Fibroblast of villous mesenchyme (primary cell): ENCODE results near the gene EPHA6. TPM values are rescaled to one million over a fixed set of nuclear protein-coding genes. Genes with fewer than 3 reads are reported as not detected.

Experiments
- DNase-seq: peaks from one replicate; pipeline ENCODE4 v3.0.0-alpha.2; 2010; ENCODE audit warnings: low read depth
- H3K4me3 ChIP-seq: 2 replicates; pipeline ENCODE4 v1.5.1; 2011; ENCODE audit warnings: low read depth, mild to moderate bottlenecking, low read length
- total RNA-seq: library from RNA; depleted of rRNA; stranded (reverse); fragments of >200 nt; gene quantifications from 2 replicates; pipeline ENCODE4 v1.2.3, GENCODE V29; 2012
- TF ChIP-seq, protein P1 (sequence below): IDR thresholded peaks from 2 replicates; pipeline ENCODE4 v1.5.1; 2012; ENCODE audit warnings: low read depth, mild to moderate bottlenecking, low read length; ENCODE audit not compliant: insufficient read depth

The EPHA6 gene
- total RNA-seq, 1 donor: 1.7 TPM

DNA sequence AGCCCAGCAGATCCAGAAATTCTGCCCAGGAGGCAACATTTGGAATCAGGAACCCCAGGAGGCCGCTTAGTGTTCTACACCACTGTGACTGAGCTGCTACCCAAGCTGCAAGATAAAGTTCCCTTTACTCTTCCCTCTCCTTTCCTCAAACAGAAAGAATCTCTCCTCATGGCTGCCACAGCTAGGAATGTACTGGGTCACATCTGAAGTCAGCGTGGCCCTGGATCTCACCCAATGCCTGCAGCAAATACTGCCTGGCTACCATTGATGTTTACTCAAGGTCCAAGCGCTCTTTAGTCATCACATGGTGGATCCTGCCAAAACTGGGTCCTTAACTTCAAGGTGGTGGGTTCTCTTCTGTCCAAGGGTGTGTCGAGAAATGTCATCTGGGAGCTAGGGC, 382.7 kb downstream of the EPHA6 start:
- DNase-seq: no peak
- TF ChIP-seq, protein P1, sequence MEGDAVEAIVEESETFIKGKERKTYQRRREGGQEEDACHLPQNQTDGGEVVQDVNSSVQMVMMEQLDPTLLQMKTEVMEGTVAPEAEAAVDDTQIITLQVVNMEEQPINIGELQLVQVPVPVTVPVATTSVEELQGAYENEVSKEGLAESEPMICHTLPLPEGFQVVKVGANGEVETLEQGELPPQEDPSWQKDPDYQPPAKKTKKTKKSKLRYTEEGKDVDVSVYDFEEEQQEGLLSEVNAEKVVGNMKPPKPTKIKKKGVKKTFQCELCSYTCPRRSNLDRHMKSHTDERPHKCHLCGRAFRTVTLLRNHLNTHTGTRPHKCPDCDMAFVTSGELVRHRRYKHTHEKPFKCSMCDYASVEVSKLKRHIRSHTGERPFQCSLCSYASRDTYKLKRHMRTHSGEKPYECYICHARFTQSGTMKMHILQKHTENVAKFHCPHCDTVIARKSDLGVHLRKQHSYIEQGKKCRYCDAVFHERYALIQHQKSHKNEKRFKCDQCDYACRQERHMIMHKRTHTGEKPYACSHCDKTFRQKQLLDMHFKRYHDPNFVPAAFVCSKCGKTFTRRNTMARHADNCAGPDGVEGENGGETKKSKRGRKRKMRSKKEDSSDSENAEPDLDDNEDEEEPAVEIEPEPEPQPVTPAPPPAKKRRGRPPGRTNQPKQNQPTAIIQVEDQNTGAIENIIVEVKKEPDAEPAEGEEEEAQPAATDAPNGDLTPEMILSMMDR: no peak
- H3K4me3 ChIP-seq: no peak overlapping the region

DNA sequence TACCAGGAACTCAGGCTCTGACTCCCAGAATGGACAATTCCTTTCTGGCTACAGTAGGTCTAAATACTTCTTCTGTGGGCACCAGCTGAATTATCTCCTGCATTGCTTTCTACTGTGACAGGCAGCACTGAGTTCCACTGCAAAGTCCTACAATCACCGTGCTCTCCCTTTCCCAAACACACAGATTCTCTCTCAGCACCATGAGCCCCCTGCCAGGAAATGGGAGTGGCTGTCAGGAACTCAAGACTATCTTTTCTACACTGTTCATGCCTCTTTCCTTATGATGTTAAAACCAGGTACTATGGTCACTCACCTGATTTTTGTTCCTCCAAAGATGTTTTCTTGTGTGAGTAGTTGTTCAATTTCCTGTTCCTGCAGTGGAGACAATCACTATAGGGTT, 383.4 kb downstream of the EPHA6 start:
- TF ChIP-seq, protein P1: no peak
- H3K4me3 ChIP-seq: no peak overlapping the region
- no peak for DNase-seq

DNA sequence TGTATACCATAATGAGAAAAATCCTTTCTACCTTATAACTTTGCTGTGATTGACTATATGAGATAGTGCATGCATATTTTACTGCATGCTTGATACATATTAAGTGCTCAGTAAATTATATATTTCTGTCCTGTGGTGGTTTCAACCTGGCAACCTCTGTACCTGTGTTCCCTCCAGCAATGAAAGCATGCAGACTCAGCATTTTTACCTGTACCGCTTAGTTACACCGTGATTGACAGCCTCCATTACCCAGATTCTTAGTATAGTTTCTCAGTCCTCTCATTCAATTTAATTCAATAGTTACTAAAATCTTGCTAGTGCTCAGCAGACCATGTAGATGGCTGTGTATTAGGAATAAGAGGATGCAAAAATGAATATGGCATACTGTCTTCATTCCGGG, 386.0 kb downstream of the EPHA6 start:
- TF ChIP-seq, protein P1: no peak
- H3K4me3 ChIP-seq: no peak overlapping the region
- DNase-seq: no peak

DNA sequence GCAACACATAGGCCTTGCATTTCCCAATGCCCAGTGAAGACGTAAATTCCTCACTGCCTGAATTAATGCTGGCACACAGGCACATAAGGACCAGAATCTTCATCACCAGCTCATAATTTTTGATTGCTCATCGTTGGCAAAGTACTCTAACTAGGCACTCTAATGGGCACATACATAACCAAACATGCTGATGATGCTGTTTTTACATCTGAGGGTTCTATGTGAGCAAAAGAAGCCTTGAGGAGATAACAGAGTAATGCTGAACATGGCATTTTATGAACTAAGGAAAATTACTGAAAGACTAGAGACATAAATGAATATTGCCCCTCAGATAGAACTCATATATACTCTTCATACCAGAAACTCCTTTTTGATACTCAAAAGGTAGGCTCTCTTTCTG, 387.4 kb downstream of the EPHA6 start:
- no peak for DNase-seq
- TF ChIP-seq, protein P1: no peak
- no peak overlapping the region for H3K4me3 ChIP-seq

DNA sequence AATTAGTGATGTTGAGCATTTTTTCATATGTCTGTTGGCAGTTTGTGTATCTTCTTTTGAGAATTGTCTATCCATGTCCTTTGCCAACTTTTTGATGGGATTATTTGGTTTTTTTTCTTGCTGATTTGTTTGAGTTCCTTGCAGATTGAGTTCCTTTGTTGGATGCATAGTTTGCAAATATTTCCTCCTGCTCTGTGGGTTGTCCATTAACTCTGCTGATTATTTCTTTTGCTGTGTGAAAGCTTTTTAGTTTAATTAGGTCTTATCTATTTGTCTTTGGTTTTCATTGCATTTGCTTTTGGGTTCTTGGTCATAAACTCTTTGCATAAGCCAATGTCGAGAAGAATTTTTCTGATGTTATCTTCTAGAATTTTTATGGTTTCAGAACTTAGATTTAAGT, 414.6 kb downstream of the EPHA6 start:
- TF ChIP-seq, protein P1: no peak
- no peak for DNase-seq
- H3K4me3 ChIP-seq: no peak overlapping the region

DNA sequence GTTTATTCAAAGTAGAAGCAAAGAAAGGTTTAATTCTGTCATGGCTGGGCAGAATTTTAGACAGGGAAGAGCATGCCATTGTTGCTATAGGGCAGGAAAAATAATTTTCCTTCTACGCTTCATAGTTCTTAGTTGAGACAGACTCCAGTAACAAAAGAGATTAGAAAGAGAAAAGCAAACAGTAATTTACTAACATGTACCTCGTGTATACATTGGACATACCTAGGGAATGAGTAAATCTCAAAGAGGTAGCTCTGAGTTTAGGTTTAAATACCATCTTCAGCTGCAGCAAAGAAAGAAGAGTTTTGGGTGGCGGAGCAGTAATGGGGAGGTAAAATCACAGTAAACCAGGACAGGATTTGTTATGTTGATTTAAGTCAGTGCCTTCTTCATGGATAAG, 416.1 kb downstream of the EPHA6 start:
- H3K4me3 ChIP-seq: no peak overlapping the region
- TF ChIP-seq, protein P1: no peak
- no peak for DNase-seq

DNA sequence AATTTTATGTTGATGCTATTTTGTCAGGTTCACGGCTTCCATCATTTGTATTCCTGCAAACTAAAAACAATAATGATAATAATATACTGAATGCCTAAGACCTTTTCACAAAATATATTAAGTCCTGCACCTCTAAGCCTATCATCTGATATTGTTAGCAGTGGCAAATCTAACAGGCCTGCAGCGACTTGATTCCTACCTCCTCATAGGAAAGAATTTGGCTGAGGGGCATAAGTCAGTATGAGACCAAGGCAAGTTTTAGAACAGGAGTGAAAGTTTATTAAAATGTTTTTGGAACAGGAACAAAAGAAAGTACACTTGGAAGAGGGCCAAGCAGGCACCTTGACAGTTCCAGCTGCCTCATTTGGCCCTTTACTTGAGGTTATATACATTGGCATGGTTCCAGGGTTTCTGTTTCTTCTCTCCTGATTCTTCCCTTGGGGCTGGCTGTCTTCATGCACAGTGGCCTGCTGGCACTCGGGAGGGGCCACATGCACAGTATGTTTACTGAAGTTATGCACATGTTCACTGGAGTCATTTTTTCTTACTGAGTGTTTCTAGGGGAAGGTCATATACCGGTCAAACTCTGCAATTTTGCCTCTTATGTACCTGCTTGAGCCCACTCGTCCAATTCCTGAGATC, 418.1 kb downstream of the EPHA6 start:
- TF ChIP-seq, protein P1: no peak
- H3K4me3 ChIP-seq: no peak overlapping the region
- peak; percentile 0 for DNase-seq
